NCI-H1694 (cell line): ENCODE results near the gene OPA1.

Source experiments
- DNase-seq: peaks from one replicate; lab custom pipeline; 2025; lab: John Stamatoyannopoulos, UW

The OPA1 gene

DNA sequence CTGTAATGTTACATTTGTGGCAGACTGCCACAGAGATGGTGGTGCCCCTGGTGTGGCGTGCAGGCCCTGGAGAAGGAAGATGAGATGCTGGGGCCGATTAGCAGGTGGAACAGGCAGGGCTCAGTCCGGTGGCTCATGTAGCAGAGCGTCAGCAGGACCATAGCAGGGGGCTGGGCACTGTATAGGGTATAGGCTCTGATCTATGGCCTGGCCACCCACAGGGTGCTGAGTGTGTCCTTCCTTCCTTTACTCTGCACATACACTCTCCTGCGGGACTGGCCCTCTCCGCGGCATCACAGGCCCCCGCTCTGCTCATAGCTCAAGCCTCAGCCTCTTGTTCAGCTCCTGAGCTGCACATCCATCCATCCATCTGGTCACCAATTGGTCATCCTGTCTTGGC, 143.6 kb downstream of the OPA1 start:
- no peak for DNase-seq

- no peak for DNase-seq
Observed at GRCh38 chr3:193737191-193737751, 144.3 kb downstream of the OPA1 start.

- DNase-seq: no peak
Observed at GRCh38 chr3:193742628-193743027, 149.6 kb downstream of the OPA1 start.

DNA sequence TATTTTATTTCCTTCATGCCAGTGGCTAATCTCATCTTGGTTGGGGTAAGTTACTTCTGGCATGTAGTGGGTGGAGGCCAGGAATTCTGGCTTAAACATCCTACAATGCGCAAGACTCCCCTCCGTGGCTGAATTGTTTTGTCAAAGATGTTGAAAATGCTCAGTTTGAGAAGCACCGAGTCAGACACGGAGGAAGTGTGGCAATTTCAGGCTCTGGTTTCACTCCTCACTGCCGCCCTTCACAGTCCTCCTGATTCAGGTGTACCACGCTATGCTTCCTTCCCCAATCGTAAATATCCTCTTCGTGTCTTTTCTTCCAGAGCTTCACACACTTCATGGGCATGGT, 150.7 kb downstream of the OPA1 start:
- no peak for DNase-seq

DNA sequence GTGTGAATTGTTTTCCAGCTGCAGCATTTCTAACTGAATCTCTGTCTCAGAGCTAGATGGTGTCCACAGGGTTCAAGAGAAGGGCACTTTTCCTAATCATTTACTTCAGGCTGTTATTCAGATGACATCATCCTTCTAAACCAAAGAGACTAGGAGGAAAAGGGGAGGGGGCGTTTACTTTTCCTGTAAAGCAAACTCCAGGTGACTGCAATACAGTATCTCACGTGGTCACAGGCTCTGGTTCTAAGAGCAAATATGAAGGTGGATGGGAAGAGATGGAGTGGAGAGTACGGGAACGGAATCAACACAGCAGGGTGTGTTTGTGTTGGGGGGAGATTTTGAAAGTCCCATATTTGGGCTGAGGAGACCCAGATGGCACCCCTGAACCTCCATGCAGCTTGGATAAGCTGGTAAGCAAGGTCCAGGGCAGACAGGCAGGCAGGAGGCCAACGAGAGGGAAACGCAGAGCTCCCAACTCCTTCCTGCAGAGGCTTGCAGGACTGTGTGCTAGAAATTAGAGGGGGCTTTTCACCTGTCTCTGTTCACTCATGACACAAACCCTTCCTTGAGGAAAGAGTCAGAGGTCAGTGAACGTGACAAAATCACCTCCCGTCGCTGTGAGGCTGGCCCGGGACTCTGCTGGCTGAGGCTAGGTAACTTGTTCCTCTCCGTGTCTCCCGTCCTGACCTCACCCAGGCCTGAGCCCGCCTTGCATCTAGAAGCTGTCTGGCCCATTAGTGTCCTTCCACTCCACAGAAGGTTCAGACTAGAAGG, 151.2 kb downstream of the OPA1 start:
- DNase-seq: no peak

DNA sequence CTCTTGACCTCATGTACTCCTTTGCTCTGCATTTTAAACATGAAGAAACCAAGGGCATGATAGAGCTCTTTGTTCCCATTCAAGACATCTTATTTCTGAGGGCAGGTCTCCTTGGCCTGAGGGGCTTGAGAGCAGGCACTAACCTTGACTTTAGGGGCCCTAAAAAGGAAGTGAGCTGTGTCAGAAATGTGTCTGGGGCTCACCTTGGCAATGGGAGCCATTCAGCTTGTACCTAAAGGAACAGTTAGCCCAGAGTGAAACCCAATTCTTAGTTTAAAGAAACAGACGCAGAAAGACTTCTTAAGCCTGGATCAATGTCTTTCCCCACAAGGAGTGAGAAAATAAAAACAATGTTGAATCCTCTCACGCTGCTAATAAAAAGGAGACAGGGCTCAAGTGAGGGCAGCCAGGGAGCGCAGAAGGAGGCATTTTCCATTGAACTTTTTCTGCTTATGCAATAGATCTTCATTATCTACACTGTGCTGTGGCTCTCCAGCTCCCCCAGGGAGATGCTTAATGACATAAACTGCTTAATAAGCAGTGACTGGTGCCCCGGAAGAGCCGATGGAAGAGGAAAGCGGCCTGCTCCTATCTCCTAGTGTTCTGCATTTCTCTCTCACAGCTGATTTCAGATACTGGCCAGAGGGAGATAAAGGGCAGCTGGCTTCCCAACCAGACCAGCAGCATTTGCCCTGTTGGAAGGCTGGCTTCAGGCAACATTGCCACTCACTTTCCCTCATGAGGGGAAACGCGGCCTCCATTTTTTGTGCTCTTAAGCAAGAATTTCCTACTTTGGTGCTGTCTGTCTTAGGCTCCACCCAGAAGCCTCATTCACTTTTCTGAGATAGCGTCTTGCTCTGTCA, 152.0 kb downstream of the OPA1 start:
- no peak for DNase-seq

DNA sequence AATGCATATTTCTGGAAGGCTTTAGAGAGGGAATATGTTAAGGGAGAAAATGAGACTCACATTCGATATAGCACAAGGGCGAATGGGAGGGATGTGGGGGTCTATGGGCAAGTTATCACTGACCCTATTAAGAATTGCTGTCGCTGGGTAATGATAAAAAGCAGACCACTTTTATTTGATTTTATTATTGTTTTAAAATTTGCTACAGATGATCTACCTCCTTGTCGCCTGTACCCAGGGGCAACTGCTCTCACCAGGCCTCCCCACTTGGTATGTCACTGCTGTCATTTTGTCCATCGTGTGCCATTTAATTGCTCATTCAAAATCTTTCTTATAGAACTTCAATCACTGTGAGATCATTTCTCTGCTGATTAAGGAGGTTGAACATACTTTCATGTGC, 153.8 kb downstream of the OPA1 start:
- DNase-seq: no peak
